ENCODE measurements around the gene DRD5. TPM values are rescaled to one million over a fixed set of nuclear protein-coding genes. Genes with fewer than 3 reads are reported as not detected.

Gene DRD5
- total and polyA plus RNA-seq, 2 donors (not counting 1 experiment from before 2014, with no cell fraction given) = not detected

- CTCF ChIA-PET = no interaction called here
Observed at GRCh38 chr4:9808077-9808476, 26.6 kb downstream of the DRD5 start.

DNA sequence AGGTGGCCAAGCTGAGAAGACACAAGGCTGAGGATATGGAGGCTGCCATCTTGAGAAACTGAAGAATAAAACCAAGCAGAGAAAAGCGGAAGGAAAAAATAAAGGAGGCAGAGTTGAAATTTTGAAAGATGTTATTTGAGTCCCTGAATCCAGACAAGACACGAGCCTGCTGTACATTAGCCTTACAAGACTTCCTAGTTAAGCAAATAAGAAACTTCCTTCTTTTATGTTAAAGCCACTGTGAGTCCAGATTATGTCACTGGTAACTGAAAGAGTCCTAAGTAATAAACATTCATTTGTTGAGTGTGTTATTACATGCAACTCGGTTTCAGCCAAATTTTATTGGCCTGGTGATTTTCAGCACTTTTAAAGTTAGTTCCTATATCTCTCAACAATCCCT lies 30.4 kb downstream of the DRD5 start:
- Mint-ChIP-seq H3K27me3 (peaks cover 27% of the 10 kb centered on the region), H3K4me3 (no peak overlapping the region), H3K4me1 (no peaks in the 10 kb centered on the region), H3K27ac (no peak overlapping the region), H3K9me3 (ENCODE audit: insufficient read depth) (no peaks in the 10 kb centered on the region)
- DNase-seq (no peak), ATAC-seq (ENCODE audit: low read depth) (no peak)
- no peaks in the 10 kb centered on the region for H3K79me2 ChIP-seq (ENCODE audit: control insufficient read depth, insufficient read depth, low read length)
- no peak overlapping the region for H3K4me2 ChIP-seq (replicated peaks; ENCODE audit: low read depth, low read length, poor library complexity, severe bottlenecking)
- H3K36me3 ChIP-seq (replicated peaks in 1 of 2; ENCODE audit: control extremely low read depth in 1 of 2, control insufficient read depth in 1 of 2, extremely low read depth in 1 of 2, insufficient read depth in 2 of 2, low read length in 1 of 2) = no peaks in the 10 kb centered on the region
- no peak overlapping the region for H3K9ac ChIP-seq (ENCODE audit: low read length)
- no peaks in the 10 kb centered on the region for H3K4me1 ChIP-seq (ENCODE audit: control insufficient read depth in 2 of 2, insufficient read depth in 2 of 2, low read length in 2 of 2)
- WGBS (ENCODE audit: insufficient coverage) = no CpG with 5 or more reads among the region's 3 CpGs
- no peak overlapping the region for H3K27ac ChIP-seq (ENCODE audit: low read length in 2 of 2)
- ChIA-PET POLR2A (no interaction called here), CTCF (no interaction called here)
- no peaks in the 10 kb centered on the region for H3K9me3 ChIP-seq (ENCODE audit: control extremely low read depth in 1 of 3, control insufficient read depth in 2 of 3, insufficient read depth in 1 of 3, low read length in 2 of 3)
- no peak for TF ChIP-seq EZH2 (IDR thresholded peaks at IDR 0.05; ENCODE audit: borderline replicate concordance, insufficient read depth, low read depth, low read length, poor library complexity, severe bottlenecking)
- no peak overlapping the region for H2AFZ ChIP-seq (ENCODE audit: insufficient read depth, low read depth, low read length, poor library complexity, severe bottlenecking)
- no peaks in the 10 kb centered on the region for H3K27me3 ChIP-seq (replicated peaks in 1 of 4; ENCODE audit: control extremely low read depth in 1 of 4, control insufficient read depth in 3 of 4, insufficient read depth in 4 of 4, low read length in 3 of 4)
- H4K20me1 ChIP-seq (ENCODE audit: control insufficient read depth, insufficient read depth, low read length, poor library complexity, severe bottlenecking) = no peaks in the 10 kb centered on the region
- no peak overlapping the region for H3K4me3 ChIP-seq (ENCODE audit: control extremely low read depth in 1 of 5, extremely low read depth in 1 of 5, insufficient read depth in 1 of 5, low read depth in 2 of 5, low read length in 4 of 5)
- intact Hi-C loops (cut with micrococcal nuclease) = no loop called here

More at GRCh38 chr4:9808077-9808476, 26.6 kb downstream of the DRD5 start:
- TF ChIP-seq EZH2 (IDR thresholded peaks at IDR 0.05; ENCODE audit: borderline replicate concordance, insufficient read depth, low read depth, low read length, poor library complexity, severe bottlenecking) = no peak
- TF ChIP-seq, protein P1, sequence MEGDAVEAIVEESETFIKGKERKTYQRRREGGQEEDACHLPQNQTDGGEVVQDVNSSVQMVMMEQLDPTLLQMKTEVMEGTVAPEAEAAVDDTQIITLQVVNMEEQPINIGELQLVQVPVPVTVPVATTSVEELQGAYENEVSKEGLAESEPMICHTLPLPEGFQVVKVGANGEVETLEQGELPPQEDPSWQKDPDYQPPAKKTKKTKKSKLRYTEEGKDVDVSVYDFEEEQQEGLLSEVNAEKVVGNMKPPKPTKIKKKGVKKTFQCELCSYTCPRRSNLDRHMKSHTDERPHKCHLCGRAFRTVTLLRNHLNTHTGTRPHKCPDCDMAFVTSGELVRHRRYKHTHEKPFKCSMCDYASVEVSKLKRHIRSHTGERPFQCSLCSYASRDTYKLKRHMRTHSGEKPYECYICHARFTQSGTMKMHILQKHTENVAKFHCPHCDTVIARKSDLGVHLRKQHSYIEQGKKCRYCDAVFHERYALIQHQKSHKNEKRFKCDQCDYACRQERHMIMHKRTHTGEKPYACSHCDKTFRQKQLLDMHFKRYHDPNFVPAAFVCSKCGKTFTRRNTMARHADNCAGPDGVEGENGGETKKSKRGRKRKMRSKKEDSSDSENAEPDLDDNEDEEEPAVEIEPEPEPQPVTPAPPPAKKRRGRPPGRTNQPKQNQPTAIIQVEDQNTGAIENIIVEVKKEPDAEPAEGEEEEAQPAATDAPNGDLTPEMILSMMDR (IDR thresholded peaks at IDR 0.05) = no peak
- no peak overlapping the region for H3K27ac ChIP-seq (ENCODE audit: low read length in 2 of 2)
- no peak overlapping the region for H2AFZ ChIP-seq (ENCODE audit: insufficient read depth, low read depth, low read length, poor library complexity, severe bottlenecking)
- no peaks in the 10 kb centered on the region for H3K4me1 ChIP-seq (ENCODE audit: control insufficient read depth in 2 of 2, insufficient read depth in 2 of 2, low read length in 2 of 2)
- Mint-ChIP-seq H3K27me3 (peaks cover 24% of the 10 kb centered on the region), H3K4me1 (no peaks in the 10 kb centered on the region), H3K9me3 (ENCODE audit: insufficient read depth) (no peaks in the 10 kb centered on the region), H3K27ac (no peak overlapping the region), H3K4me3 (no peak overlapping the region)
- no peaks in the 10 kb centered on the region for H3K9me3 ChIP-seq (ENCODE audit: control extremely low read depth in 1 of 3, control insufficient read depth in 2 of 3, insufficient read depth in 1 of 3, low read length in 2 of 3)
- H3K79me2 ChIP-seq (ENCODE audit: control insufficient read depth, insufficient read depth, low read length) = no peaks in the 10 kb centered on the region
- no peak for DNase-seq
- H3K4me2 ChIP-seq (replicated peaks; ENCODE audit: low read depth, low read length, poor library complexity, severe bottlenecking) = no peak overlapping the region
- no peaks in the 10 kb centered on the region for H4K20me1 ChIP-seq (ENCODE audit: control insufficient read depth, insufficient read depth, low read length, poor library complexity, severe bottlenecking)
- POLR2A ChIA-PET = no interaction called here
- H3K27me3 ChIP-seq (replicated peaks in 1 of 4; ENCODE audit: control extremely low read depth in 1 of 4, control insufficient read depth in 3 of 4, insufficient read depth in 4 of 4, low read length in 3 of 4) = no peaks in the 10 kb centered on the region
- intact Hi-C loops (cut with micrococcal nuclease) = no loop called here
- no peak for ATAC-seq (ENCODE audit: low read depth)
- H3K36me3 ChIP-seq (replicated peaks in 1 of 2; ENCODE audit: control extremely low read depth in 1 of 2, control insufficient read depth in 1 of 2, extremely low read depth in 1 of 2, insufficient read depth in 2 of 2, low read length in 1 of 2) = no peaks in the 10 kb centered on the region
- no peak overlapping the region for H3K4me3 ChIP-seq (ENCODE audit: control extremely low read depth in 1 of 5, extremely low read depth in 1 of 5, insufficient read depth in 1 of 5, low read depth in 2 of 5, low read length in 4 of 5)
- 69% methylated on average over 5 of the region's 5 CpGs for WGBS (ENCODE audit: insufficient coverage)
- no peak overlapping the region for H3K9ac ChIP-seq (ENCODE audit: low read length)

All from B cell (primary cell).